IPS-15b (cell line): Measurements from ENCODE around the gene RHEX.
"Not testable (repeated sequence)": the region's sequence is repeated elsewhere in the genome, so short reads cannot be mapped to it uniquely, and the experiment has no call there.

Experiments
- H3K27me3 ChIP-seq: one replicate; pipeline ENCODE4 v1.6.1; 2013; ENCODE audit warnings: low read length; ENCODE audit not compliant: control insufficient read depth, insufficient read depth
- H3K36me3 ChIP-seq: one replicate; pipeline ENCODE4 v1.6.1; 2013; ENCODE audit warnings: low read length; ENCODE audit not compliant: control insufficient read depth, insufficient read depth
- H3K4me1 ChIP-seq: one replicate; pipeline ENCODE4 v1.6.1; 2013; ENCODE audit warnings: mild to moderate bottlenecking, low read length; ENCODE audit not compliant: control insufficient read depth, insufficient read depth
- H3K4me3 ChIP-seq: one replicate; pipeline ENCODE4 v1.5.1; 2013; ENCODE audit warnings: low read depth, low read length
- H3K9ac ChIP-seq: one replicate; pipeline ENCODE4 v1.6.1; 2013; ENCODE audit warnings: low read depth, mild to moderate bottlenecking, low read length
- H3K9me3 ChIP-seq: one replicate; pipeline ENCODE4 v1.6.1; 2013; ENCODE audit warnings: mild to moderate bottlenecking, low read length; ENCODE audit not compliant: control insufficient read depth, insufficient read depth

The RHEX gene, protein sequence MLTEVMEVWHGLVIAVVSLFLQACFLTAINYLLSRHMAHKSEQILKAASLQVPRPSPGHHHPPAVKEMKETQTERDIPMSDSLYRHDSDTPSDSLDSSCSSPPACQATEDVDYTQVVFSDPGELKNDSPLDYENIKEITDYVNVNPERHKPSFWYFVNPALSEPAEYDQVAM

DNA sequence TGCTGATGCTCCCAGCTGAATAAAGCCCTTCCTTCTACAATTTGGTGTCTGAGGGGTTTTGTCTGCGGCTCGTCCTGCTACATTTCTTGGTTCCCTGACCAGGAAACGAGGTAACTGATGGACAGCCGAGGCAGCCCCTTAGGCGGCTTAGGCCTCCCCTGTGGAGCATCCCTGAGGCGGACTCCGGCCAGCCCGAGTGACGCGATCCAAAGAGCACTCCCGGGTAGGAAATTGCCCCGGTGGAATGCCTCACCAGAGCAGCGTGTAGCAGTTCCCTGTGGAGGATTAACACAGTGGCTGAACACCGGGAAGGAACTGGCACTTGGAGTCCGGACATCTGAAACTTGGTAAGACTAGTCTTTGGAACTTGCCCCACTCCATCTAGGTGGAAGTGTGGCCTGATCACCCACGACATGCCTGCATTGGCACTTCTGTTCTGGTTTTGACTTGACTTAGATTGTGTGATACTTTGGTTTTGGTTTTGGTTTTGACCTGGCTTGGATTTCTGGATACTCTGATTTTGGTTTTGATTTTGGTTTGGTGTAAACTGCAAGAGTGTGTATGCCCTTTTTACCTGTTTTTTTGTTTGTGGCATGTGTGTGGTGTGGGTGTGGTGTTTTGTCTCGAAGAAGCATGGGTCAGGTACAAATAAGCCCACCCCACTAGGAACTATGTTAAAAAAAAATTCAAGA is at the start of gene RHEX:
Gene RHEX (plus strand): TSS at position 255 of the 692 bp plus-strand sequence. CDS start 44,656 bp downstream, outside the sequence.
- H3K36me3 ChIP-seq, H3K9me3 ChIP-seq, H3K4me1 ChIP-seq, H3K27me3 ChIP-seq, H3K9ac ChIP-seq, H3K4me3 ChIP-seq: not testable (repeated sequence)

DNA sequence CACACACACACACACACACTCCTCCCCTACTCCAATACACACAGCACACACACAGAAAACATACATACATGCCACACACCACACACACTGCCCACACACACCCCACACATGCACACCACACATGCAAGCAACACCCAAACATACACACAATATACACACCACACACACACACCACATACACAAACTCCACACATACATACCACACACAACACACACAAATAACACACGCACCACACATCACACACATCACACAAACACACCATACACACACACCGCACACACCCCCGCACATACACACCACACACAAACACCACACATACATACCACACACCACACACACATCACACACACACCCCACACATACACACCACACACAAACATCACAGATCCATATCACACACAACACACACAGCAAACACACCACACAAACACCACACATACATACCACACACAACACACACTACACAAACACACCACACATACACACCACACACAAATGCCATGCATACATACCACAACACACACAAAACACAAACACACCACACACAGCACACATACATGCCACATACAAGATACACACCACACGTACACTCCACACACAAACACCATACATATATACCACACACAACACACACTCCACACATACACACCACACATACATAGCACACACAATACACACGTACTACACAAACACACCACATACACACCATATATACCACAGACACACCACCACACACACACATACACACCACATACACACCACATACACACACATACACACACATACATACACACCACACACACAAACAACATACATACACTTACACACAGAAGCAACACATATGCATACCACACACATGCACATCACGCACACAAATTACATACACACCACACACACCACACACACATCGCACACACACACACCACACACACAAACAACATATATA is 48.8 kb upstream of the RHEX start:
- H3K27me3 ChIP-seq, result peaks cover 3% of the 10 kb centered on the region
- peaks cover 7% of the 10 kb centered on the region for H3K4me1 ChIP-seq
- no peaks in the 10 kb centered on the region for H3K36me3 ChIP-seq
- no peak overlapping the region for H3K4me3 ChIP-seq
- no peak overlapping the region for H3K9ac ChIP-seq
- peaks cover 1% of the 10 kb centered on the region for H3K9me3 ChIP-seq

DNA sequence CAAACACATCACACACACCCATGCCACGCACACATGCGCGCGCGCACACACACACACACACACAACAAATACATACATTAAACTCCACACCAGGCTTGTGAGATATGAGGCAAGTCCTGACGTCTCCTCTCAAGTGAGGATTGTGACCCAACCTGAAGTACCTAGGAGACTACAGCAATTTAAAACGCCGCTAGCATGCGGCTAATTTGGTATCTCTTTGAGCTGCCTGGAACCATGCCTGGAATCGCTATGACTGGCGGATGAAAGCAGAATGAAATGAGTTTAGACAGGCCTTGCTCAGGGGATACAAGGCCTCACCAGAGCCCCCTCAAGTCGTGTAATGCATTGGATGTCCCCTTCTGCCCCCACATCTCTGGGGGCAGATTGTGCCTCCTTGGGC is 48.1 kb upstream of the RHEX start:
- no peak overlapping the region for H3K4me3 ChIP-seq

DNA sequence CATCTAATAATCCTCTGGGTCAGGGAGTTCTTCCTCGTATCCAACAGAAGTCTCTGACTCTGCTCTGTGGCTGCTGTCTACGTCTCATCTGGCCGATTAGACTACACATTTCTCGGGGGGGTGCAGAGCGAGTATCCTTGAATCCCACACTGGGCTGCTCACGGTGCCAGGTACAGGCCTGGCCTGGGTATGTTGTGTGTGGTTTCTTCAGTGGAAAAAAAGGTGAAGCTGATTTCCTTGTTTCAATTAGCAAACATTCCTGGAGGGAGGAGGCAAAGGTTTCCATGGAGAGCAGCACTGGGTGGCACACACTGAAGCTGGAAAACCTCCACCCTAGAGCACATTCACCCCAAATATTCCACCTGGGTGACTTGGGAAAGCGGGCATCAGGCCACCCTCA is 47.7 kb upstream of the RHEX start:
- H3K27me3 ChIP-seq, result peaks cover 3% of the 10 kb centered on the region
- H3K9ac ChIP-seq, result no peak overlapping the region
- H3K36me3 ChIP-seq, result no peaks in the 10 kb centered on the region
- no peaks in the 10 kb centered on the region for H3K9me3 ChIP-seq
- peaks cover 7% of the 10 kb centered on the region for H3K4me1 ChIP-seq
- H3K4me3 ChIP-seq, result no peak overlapping the region

More for the DNA sequence above, 48.1 kb upstream of the RHEX start:
- H3K9ac ChIP-seq, result no peak overlapping the region
- no peaks in the 10 kb centered on the region for H3K9me3 ChIP-seq
- no peaks in the 10 kb centered on the region for H3K36me3 ChIP-seq
- peaks cover 7% of the 10 kb centered on the region for H3K4me1 ChIP-seq
- H3K27me3 ChIP-seq, result peaks cover 3% of the 10 kb centered on the region

DNA sequence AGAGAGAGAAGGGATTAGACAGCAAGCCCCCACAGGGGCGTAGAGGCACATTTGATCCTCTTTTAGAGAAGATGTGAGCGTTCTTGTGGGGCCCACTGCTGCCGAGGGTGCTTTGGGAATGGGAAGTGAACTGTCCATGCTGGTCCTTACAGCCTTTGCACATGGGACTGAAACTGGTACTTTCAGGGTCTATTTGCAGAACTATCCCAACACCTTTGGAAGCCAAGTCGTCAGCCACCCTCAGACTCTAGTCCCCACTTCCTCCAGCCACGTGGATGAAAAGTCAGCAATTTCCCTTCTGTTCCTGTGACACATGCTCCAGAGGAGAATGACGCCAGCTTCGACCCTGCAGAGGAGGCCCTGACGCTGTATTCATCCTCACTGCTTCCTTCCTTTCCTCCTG is 47.2 kb upstream of the RHEX start:
- Histone ChIP-seq H3K4me1 (peaks cover 7% of the 10 kb centered on the region), H3K9ac (no peak overlapping the region), H3K36me3 (no peaks in the 10 kb centered on the region), H3K4me3 (no peak overlapping the region), H3K9me3 (no peaks in the 10 kb centered on the region), H3K27me3 (peaks cover 3% of the 10 kb centered on the region)

- no peak overlapping the region for H3K4me3 ChIP-seq
- H3K4me1 ChIP-seq, result peaks cover 2% of the 10 kb centered on the region
- H3K9me3 ChIP-seq, result no peaks in the 10 kb centered on the region
- peaks cover 3% of the 10 kb centered on the region for H3K27me3 ChIP-seq
- no peak overlapping the region for H3K9ac ChIP-seq
- no peaks in the 10 kb centered on the region for H3K36me3 ChIP-seq
Measured at GRCh38 chr1:206006946-206007345, 46.0 kb upstream of the RHEX start.

DNA sequence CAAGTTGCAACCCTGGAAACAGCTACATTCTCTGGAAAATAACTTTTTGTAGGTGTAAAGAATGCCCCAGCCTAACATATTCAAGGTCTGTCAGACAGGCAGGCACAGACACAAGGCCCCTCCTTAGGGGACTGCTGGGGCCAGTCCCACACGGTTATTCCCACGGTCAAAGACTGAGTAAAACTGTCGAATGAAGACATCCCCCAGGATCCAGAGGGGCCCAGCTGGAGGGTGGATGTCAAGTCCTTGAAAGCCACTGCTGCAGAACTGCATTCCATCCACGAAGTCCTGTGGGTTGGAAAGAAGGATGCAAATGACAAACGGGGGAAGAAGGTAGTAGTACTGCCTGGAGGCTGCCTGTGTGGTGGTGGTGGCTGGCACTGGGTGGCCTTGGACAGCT is 42.9 kb upstream of the RHEX start:
- no peaks in the 10 kb centered on the region for H3K36me3 ChIP-seq
- H3K4me1 ChIP-seq, result no peaks in the 10 kb centered on the region
- H3K4me3 ChIP-seq, result no peak overlapping the region
- H3K27me3 ChIP-seq, result peaks cover 2% of the 10 kb centered on the region
- no peaks in the 10 kb centered on the region for H3K9me3 ChIP-seq
- no peak overlapping the region for H3K9ac ChIP-seq

DNA sequence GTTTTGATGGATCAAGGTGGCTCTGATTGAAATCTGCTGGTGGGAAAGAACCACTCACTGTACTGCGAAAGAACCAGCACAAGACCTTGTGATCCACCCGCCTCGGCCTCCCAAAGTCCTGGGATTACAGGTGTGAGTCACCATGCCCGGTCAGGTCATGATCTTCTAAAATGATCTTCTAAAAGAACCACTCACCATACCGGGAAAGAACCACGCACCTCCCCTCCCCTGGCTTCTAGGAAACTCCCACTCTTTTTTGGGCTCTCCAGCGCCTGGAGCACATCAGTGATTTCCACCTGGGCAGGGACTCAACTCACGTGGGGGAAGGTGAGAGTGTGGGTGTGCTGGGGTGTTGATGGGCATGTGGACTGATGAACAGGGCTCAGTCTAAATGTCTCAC is 41.9 kb upstream of the RHEX start:
- H3K4me3 ChIP-seq, result no peak overlapping the region
- H3K36me3 ChIP-seq, result no peaks in the 10 kb centered on the region
- H3K27me3 ChIP-seq, result peaks cover 2% of the 10 kb centered on the region
- no peaks in the 10 kb centered on the region for H3K9me3 ChIP-seq
- H3K9ac ChIP-seq, result no peak overlapping the region
- H3K4me1 ChIP-seq, result no peaks in the 10 kb centered on the region

- Histone ChIP-seq H3K9me3 (no peaks in the 10 kb centered on the region), H3K4me1 (no peaks in the 10 kb centered on the region), H3K4me3 (no peak overlapping the region), H3K9ac (no peak overlapping the region), H3K27me3 (peaks cover 2% of the 10 kb centered on the region), H3K36me3 (no peaks in the 10 kb centered on the region)
Measured at GRCh38 chr1:206012086-206012859, 40.7 kb upstream of the RHEX start.

- Histone ChIP-seq H3K9ac (no peak overlapping the region), H3K4me1 (no peaks in the 10 kb centered on the region), H3K9me3 (no peaks in the 10 kb centered on the region), H3K27me3 (peaks cover 2% of the 10 kb centered on the region), H3K36me3 (no peaks in the 10 kb centered on the region), H3K4me3 (no peak overlapping the region)
Measured at GRCh38 chr1:206013026-206013795, 39.8 kb upstream of the RHEX start.

DNA sequence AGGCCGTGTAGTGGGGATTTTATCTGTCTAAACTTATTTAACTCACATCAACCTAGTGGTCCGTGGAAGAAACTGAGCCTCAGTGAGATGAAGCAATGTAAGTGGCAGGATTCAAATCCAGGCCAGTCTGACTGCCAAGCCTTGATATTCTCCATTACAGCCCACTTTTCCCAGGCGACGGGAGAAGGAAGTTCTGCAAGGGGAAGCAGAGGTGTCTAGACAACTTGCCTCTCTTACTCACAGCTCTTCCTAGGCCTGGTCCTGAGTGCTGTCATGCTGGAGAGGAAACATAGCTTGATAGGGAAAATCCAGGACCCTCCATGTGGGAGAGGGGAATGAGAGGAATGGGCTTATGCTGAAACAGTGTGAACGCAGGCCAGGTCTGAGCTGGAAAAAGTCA is 38.4 kb upstream of the RHEX start:
- no peak overlapping the region for H3K9ac ChIP-seq
- H3K27me3 ChIP-seq, result peaks cover 2% of the 10 kb centered on the region
- no peaks in the 10 kb centered on the region for H3K36me3 ChIP-seq
- H3K9me3 ChIP-seq, result no peaks in the 10 kb centered on the region
- no peak overlapping the region for H3K4me3 ChIP-seq
- H3K4me1 ChIP-seq, result peaks cover 3% of the 10 kb centered on the region
